Measurements from ENCODE around the gene FLCN.

DNA sequence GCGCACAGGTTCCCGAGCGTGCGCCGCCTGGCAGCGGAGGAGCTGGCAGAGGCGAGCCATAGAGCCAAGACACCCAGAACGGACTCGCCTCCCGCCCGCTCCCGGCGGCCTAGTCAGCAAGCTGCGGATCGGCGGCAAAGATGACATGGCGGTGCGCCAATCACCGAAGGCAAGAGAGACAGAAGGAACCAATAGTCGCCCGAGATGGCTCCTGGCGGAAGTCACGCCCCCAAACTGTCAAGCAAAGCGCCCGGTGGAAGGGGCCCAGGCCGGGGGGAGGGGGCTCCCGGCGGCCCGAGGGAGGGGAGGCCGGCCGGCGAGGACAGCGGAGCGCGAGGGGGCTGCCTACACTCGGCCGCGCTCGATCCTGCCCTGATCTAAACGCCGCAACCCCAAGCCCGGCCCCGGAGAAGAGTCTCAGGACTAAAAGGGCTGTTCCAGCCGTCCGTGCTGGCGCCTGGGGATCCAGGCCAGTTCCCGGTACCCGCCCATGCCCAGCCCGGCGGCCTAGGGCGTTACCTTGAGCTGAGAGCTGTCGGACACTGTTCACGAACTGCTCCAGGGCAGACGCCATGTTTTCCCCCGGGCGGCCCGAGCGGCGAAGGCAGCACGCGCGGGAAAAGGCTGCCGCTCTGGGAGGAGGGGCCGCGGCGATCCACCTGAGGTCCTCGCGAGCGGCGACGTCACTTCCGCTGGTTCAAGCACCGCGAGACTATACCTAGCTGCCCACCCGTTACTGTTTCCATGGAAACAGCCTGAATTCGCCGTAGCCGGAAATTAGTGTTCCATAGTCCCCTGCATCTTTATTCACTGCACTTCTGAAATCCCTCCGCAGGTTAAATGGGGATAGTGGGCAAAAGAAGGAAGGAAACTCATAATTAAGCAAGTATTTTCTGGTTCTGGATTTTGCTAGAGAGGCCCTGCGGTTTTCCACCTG is 43.9 kb upstream of the FLCN start, which contains the start of gene COPS3:
- TF ChIP-seq, protein P1, sequence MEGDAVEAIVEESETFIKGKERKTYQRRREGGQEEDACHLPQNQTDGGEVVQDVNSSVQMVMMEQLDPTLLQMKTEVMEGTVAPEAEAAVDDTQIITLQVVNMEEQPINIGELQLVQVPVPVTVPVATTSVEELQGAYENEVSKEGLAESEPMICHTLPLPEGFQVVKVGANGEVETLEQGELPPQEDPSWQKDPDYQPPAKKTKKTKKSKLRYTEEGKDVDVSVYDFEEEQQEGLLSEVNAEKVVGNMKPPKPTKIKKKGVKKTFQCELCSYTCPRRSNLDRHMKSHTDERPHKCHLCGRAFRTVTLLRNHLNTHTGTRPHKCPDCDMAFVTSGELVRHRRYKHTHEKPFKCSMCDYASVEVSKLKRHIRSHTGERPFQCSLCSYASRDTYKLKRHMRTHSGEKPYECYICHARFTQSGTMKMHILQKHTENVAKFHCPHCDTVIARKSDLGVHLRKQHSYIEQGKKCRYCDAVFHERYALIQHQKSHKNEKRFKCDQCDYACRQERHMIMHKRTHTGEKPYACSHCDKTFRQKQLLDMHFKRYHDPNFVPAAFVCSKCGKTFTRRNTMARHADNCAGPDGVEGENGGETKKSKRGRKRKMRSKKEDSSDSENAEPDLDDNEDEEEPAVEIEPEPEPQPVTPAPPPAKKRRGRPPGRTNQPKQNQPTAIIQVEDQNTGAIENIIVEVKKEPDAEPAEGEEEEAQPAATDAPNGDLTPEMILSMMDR (IDR thresholded peaks at IDR 0.05) = no peak
- TF ChIP-seq POLR2A (IDR thresholded peaks at IDR 0.05) = peak; percentile 71 to 78

All from adrenal gland (tissue), 5 donors.